NAMALWA (cell line): ENCODE results near the gene COL8A1.

Source experiments
- DNase-seq: peaks from one replicate; pipeline ENCODE4 v3.0.0-alpha.2; 2015; ENCODE audit warnings: low spot score

Gene COL8A1

DNA sequence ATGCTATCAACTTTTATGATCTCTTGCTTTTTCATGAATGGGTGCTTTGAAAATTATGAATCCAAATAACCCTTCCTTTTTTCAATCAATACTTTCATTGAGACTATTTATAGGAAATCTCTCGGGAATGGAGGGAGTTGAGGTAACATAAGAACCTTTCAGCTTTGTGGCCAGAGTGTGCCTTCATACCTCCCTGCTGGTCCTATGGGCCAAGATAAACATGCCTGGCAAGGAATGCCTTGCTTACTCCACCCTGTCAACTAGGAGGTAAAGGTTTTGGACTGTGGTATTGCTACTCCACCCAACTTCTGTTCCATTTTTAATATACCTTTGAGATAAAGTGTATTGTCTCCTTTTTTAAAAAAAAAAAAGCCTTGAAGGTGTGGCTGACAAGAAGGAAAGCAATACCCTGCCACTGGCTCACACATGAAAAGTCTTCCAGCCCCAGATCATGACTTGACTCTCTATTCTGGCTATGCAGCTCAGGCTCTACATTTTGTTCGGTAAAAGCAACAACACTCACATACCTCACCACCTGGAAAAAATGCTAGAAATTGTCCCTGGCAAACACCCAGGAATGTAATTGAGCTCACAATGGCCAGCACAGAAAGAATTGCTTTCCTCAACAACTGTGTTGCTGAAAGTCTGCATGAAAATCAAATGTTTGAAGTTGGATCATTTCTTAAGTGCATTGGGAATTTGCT is 35.8 kb downstream of the COL8A1 start:
- DNase-seq: no peak

DNA sequence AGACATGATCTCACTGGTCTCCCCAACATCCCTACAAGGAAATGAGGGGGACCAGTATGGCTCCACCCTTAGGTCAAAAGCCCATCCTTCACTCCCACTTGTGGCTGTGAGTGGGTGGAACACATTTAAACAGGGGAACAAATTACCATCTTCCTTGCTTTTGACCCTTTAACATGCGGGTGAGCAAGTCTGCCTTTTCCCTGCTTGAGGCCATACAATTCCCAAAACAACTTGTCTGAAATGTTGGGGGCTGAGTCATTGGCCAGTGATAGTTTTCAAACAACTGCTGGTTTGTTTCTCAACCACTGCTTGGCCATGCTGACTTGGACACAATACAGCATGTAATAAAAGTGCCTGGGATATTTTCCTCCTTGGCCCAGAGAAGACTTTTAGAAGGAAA is 39.6 kb downstream of the COL8A1 start:
- DNase-seq: no peak

DNA sequence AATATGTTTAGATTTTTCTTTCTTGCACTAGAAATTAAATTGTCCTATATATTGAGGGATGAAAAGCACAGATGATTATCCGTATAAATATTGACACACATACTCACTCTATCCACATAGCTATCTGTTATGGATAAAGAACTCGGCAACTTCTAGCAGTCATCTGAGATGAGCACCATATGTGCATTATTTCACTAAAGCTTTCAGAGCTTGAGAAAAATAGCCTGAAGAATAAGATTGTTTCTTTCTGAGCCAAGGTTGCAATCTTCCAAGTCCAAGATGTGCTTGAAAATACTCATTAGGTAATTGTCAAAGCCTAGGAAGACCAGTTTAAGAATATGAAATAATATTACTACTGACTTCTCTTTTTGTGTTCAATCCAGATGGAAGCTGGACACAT is 40.5 kb downstream of the COL8A1 start:
- DNase-seq: no peak

DNA sequence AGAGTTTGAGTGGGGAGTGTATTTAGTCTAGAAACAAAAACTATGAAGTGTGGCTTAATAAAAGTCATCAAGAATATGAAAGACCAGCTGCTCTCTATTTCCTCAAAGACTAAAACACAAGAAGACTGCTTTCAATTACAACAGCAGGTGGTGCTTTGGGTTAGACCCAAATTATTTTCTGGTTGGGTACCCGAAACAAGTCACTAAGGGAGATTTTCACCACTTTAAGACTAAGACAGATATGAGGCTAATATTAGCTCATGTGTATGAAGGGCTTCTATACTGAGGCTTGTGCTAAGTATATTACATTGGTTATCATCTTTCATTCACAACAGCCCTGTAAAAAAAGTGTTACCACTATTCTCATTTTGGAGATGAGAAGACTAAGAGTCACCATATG is 43.1 kb downstream of the COL8A1 start:
- no peak for DNase-seq

DNA sequence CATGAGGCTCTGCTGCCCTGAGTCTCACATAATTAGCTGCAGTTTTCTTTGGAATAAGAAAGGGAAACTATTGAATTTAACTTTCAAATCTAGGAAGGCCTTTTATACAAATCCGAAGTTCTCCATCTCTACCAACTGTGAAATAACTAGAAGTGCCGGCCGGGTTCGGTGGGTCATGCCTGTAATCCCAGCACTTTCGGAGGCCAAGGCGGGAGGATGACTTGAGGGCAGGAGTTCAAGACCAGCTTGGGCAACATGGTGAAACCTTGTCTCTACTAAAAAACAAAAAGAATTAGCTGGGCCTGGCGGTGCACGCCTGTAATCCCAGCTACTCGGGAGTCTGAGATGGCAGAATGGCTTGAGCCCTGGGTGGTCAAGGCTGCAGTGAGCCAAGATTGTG is 43.6 kb downstream of the COL8A1 start:
- DNase-seq: no peak

DNA sequence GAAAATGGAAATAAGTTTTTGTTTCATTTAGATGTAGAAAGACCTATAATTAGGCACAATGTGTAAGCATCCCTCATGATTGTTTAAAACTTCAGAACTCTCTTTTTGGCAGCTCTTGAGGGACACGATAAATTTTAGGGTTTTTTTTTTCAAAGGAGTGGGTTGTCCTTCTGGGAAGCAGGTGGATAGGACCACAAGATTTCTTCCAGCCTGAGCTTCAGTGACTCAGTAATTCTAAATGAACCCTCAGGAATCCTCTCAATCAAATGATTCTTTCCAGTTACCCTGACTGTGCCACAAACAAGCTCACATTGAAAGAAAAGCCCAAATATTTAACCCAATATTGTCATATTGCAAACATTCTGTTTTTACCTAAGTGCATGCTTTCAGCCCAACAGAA is 45.1 kb downstream of the COL8A1 start:
- DNase-seq: no peak

DNA sequence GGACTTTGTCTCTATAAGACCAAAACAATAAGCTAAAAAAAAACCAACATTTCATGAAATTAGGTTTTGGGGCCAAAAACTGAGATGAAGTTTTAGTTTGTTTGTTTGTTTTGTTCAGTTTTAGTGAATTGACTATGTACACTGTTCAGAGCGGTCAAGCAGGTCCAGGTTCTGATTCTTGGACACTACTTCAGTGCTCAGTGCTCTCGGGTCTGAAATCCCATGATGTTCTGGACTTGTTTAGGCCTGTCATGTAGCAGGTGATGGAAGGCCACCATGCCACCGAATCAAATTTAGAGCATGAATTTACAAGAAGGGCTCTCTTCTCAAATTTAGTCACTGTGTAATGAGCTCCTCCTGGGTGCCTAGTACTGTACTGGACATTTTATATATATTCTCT is 45.5 kb downstream of the COL8A1 start:
- no peak for DNase-seq

DNA sequence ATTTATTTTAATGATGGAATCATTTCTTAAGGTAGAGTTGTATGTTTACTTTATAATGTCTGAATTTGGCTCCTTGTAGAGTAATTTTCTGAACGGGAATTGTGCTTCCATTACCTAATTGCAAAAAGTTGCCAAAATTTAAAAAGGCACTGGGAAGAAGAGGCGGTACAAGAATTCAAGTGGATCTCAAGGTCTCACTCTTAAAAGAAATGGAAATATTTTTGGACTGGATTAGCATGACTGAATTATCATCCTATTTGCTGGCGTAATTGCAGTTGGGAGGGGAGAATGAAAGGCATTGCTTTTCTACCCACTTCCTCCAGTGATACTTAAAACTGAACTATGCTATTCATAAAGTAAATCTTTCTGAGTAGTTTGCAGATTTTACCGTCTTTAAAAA is 46.2 kb downstream of the COL8A1 start:
- no peak for DNase-seq

DNA sequence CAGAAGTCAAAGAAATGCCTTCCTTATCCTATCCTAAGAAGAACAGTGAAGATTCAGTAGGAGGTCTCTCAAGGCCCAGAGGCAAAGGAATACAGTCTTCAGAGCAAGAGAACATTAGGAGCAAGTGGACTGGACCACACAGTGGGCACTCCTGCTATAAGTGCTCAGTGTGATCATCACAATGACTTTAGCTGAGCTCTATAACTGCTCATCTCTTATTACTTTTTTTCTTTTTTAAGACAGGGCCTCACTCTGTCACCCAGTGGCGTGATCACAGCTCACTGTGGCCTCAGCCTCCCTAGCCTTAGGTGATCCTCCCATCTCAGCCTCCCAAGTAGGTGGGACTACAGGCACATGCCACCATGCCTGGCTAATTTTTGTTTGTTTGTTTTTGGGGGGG is 48.1 kb downstream of the COL8A1 start:
- no peak for DNase-seq

DNA sequence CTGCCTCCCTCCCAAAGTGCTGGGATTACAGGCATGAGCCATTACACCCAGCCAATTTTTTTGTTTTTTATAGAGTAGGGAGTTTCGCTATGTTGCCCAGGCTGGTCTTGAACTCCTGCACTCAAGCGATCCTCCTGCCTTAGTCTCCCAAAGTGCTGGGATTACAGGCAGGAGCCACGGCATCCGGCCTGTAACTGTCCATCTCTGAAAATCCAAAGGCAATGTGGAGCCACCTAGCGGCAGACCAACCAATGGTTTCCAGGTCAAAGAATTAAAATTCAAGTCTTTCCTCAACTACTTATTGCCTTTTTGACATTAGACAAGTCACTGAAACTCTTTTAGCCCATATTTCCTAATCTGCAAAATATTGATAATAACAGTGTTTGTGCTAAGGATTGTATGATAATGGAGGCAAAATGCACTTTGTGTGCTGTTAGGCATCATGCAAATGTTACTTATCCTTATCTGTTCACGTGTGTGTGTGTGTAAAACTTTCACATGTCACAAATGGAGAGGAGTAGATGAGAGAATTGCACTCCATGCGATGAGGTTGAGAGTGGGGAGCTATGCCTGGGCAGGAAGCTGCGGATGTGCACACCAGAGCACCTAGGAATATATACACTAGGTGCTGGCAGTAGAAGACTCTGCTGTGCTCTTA is 48.7 kb downstream of the COL8A1 start:
- DNase-seq: peak; percentile 45

DNA sequence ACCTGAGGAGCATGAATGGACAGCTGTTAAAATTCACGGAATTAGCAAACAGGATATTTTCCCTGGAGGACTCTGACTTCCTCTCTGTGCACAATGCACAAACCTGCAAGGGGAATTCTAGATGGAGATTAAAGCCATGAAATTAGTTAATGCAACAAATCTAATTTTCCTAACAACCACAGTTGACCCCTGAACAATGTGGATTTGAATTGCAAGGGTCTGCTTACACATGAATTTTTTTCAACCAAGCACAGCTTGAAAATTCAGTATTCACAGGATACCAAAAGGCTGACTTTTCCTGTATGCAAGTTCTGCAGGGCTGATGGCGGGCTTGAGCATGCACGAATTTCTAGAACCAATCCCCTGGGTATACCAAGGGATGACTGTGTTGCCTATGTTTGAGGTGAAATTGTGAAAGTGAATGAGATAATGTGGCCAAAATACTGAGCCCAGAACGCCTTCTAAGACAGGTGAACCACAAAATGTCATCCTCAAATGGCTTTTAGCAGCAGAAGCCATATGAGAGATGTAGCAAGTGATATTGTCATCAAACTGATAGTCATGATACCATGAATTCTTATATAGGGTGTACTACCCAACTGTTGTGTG is 52.5 kb downstream of the COL8A1 start:
- no peak for DNase-seq

DNA sequence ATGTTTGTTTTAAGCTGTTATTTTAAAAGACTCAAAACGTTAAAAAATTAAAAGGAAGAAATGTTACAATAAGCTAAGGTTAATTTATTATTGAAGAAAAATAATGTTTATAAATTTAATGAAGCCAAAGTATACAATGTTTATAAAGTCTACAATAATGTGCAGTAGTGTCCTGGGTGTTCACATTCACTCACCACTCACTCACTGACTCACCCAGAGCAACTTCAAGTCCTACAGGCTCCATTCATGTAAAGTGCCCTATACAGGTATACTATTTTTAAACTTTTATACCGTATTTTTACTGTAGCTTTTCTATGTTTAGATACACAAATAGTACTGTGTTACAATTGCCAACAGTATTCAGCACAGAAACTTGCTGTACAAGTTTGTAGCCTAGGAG is 55.2 kb downstream of the COL8A1 start:
- DNase-seq: no peak

DNA sequence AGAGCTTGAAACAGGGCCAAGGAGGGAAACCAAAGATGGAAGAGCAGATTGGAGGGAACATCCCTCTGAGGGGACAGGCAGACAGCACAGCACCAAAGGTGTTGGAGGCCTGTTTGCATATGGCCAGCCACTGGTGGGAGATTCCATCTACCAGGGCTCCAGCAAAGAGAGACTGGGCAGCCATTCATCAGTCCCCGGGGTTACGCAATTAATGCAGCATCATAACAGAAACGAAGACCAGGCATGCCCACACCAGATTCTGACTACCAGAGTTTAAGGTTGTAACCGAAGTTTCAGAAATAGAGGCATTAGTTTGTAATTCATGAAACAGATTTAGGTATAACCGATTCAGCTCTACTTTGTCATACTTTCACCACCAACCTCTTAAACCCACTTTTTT is 58.1 kb downstream of the COL8A1 start:
- DNase-seq: no peak

DNA sequence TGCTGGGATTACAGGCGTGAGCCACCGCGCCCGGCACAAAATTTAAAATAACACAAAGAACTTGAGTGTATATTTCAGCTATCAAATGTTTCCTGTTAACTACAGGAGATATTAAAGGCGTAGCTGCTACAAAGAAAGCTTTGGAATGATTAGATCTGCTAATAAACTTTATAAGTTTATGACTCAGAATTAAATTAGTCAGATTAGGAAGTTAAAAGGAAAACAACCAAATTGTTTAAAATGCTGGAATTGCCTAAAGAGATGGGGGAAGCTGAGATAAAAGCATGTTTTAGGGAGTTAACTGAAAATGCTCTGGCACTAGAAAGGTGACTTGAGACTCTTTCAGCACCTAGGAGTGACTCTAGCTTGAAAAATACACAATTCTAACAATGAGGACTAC is 58.9 kb downstream of the COL8A1 start:
- DNase-seq: no peak

DNA sequence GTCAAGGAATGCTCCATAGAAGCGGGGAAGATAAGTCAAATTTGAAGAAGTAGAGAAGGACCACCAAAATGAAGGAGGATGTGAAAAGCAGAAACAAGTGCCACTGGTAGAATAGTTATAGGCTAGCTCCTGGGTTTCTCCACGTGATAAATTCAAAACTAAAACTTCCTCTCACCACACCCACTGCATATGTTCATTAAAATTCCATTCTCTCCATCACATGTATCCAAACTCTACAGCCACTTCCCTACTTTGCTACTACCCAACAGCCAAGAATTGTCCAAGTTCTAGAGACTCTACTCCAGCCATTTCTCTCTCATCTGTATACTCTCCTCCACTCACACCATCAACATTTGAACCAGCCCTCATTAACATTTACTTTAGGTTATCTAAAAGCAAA is 60.5 kb downstream of the COL8A1 start:
- DNase-seq: no peak

DNA sequence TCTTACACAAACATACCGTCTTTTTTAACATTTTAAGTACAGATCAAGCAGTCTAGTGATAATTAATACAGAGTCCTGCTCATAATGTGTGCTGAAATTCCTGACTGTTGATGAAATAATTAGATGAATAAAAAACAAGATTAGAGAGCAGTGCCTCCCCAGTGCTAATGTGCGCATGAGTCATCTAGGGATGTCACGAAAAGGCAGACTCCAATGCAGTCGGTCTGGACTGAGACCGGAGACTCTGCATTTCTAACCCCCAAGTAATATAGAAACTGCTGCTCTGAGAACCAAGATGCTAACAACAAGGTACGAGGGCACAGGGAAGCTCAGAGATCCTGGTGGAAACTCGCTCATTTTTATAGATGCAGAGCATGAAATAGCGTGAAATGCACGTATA is 61.4 kb downstream of the COL8A1 start:
- DNase-seq: no peak

DNA sequence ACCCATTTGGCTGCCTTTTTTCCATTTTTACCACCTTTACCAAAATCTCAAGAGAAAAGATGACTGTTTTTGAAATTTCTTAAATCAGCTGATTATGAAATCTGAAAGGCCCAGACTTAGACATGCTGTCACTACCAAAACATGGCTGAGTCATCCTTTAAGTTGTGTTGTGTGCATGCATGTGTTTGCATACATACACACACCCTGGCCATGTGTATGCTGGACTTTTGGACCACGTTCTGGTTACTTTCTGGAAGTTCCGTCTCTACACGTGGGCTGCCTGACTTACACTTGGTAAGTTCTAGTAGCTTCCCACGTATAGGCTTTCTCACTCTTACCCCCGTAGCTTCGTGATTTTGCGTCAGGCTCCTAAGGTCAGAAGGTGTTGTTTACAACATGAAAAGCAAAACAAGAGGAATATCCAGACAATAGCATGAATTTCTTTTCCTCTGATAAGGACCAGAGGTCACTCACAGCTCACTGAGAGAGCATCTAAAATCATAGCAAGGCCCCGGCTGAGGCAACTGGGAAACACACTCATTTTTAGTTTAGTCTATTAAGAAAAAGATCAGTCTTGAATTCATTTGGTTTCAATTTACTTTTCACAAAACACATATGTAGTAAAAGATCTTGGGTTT is 62.4 kb downstream of the COL8A1 start:
- no peak for DNase-seq

DNA sequence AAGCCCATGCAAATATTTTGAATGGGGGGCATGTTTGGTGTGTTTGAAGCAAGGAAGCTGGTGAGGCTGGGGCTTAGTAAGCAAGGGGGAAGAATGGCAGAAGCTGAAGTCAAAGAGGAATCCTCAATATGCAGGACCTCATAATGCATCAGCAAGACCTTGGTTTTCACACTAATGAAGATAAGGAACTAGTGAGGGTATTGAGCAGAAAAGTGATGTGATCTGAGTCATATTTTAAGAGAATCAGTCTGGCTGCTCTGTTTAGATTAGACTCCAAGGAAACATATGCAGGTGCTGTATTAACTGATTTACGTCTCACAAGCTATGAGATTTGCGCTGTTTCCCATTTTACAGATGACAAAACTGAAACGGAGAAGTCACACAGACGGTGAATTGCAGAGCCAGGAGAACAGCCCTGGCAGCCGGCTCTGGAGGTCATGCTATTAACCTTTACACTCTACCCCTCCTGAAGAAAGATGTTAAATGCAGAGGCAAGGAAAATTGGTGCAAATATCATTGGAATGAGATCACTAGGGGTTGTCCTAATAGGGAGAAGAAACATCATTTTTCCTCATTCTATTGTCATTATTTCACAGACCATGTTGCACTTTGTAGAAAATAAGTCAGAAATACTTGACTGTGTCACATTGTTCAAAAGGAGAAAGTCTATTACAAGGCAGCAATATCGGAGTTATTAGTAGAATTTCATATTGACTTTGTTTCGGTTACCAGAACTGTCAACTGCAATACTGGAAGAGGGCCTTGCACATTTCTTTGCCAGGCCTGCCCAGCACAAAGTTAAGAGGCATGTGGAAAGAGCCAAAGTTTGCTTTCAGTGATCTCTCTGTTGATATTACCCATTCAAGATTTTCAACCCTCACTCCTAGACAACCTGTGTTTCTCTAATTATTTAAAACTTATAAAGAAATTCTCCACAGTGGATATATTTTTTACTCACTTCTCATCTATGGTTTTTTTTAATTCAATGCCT is 64.9 kb downstream of the COL8A1 start:
- no peak for DNase-seq

DNA sequence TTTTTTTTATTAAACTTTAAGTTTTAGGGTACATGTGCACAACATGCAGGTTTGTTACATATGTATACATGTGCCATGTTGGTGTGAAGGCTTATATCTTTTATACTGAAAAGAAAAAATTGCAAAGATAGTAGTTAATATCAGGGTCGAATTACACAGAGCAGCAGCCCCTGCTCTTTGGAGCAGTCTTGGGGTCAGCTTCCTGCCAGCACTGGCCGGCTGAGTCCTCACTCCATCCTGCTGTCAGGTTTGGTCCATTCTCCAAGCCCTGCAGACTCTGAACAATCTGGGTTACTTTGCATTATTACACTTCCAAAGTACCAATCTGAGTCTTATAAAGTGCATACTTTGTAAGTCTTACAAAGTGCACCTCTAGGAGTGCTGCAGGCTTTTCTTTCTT is 66.0 kb downstream of the COL8A1 start:
- DNase-seq: no peak

DNA sequence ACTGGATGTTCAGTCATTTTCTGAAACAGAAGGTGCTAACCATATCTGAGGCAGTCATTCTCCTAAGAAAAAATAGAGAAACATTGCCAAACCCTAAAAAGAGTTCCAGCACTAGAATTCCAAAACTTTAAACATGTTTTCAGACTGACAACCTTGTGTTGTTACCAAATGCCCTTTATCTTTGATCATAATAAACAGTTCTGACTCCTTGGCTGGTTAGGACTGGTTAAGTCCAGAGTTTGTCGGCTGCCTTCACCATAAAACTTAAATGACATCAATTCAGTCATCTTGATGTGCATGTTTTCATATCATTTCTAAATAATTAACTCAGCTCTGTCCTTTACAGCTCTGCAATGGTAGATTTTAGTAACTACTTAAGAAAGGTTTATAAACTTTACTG is 68.0 kb downstream of the COL8A1 start:
- DNase-seq: no peak

DNA sequence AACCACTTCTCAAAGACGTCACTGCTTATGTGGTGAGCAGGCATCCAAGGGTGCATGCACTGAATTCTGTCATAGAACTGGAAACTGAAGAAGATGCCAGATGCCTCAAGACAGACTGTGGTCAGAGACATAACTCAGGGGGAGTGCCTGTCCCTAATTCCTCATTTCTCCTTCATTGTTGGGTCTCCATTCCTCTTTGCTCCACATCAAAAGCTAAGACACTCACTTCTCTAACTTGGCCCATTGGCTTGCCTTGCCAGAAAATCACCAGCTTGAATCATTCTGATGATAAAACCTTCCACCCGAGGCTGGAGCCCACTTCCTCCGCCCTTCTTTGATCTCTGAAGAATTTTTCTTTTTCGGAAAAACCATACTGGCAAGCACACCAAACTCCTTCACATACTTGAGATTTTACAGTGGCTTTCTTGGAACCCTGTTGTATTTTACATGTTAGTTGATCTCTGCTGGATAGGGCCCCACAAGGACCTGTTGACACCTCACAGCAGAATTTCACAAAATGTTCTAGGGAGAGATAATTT is 69.9 kb downstream of the COL8A1 start:
- DNase-seq: no peak

DNA sequence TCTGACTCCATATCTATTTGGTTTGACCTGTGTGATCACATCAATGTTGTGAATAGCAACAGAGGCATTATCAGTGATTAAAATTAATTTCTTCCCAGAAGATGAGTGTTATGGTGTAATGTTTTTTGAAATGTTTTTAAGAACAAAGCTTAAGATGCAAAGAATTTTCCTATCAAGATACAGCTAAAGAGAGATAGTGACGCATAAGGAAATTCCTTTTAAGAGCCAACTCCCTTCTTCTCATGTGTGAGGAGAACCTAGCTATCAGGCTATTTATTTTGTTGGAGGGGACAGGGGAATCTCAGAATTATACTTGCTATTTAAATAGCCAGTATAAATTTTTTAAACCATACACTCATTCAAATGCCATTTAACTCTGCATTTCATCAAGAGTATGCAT is 71.3 kb downstream of the COL8A1 start:
- no peak for DNase-seq
